ENCODE measurements around the gene MED27. TPM values are rescaled to one million over a fixed set of nuclear protein-coding genes. Genes with fewer than 3 reads are reported as not detected.

Gene MED27
- total RNA-seq, 1 donor from 2014 or later: 15.7 TPM

DNA sequence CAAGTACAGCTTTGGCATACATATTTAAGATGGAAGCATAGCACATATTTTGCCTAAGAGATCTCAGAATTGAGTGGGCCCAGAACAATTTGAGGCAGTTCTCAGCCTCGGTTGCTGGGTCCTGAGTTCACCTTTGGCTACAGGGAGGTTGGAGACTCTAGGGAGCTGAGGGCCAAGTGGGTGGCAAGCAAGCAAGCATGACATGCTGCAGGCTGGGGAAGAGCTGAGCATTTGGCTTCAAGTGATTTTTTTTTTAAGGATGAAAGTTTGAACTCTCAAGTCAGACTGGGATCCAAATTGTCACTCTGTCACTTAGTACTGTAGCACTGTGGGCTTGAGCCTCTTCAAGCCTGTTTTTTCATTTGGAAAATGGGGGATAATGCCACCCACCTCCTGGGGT, 160.5 kb downstream of the MED27 start:
- H3K4me3 ChIP-seq: no peak overlapping the region
- TF ChIP-seq, protein P1, sequence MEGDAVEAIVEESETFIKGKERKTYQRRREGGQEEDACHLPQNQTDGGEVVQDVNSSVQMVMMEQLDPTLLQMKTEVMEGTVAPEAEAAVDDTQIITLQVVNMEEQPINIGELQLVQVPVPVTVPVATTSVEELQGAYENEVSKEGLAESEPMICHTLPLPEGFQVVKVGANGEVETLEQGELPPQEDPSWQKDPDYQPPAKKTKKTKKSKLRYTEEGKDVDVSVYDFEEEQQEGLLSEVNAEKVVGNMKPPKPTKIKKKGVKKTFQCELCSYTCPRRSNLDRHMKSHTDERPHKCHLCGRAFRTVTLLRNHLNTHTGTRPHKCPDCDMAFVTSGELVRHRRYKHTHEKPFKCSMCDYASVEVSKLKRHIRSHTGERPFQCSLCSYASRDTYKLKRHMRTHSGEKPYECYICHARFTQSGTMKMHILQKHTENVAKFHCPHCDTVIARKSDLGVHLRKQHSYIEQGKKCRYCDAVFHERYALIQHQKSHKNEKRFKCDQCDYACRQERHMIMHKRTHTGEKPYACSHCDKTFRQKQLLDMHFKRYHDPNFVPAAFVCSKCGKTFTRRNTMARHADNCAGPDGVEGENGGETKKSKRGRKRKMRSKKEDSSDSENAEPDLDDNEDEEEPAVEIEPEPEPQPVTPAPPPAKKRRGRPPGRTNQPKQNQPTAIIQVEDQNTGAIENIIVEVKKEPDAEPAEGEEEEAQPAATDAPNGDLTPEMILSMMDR (IDR thresholded peaks at IDR 0.05): no peak
- no peaks in the 10 kb centered on the region for H3K27me3 ChIP-seq (ENCODE audit: low read depth)
- H3K9me3 ChIP-seq: no peaks in the 10 kb centered on the region
- intact Hi-C loops (cut with DNase I): no loop called here
- no peak for DNase-seq
- H3K27ac ChIP-seq: no peak overlapping the region
- H3K36me3 ChIP-seq: no peaks in the 10 kb centered on the region
- ATAC-seq: no peak
- no peaks in the 10 kb centered on the region for H3K4me1 ChIP-seq

DNA sequence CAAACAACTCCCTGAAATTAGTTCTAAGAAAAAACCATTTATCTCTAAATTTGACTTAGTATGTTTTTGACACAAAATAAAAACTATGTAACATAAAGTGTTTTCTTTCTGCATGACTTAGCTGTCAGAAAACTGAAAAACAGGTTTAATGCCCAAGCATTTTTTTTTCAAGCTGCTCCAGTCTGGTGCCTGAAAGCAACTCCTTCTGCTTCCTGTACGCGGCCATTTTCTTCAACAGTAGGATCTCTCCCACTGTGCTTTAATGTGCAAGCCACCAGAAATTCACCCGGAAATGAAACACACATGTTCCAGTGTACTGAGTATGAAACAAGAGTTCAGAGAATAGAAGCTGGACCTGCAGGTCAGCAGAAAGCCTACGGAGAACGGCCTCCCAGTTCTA, 161.2 kb downstream of the MED27 start:
- Histone ChIP-seq H3K36me3 (no peaks in the 10 kb centered on the region), H3K4me1 (no peaks in the 10 kb centered on the region), H3K9me3 (no peaks in the 10 kb centered on the region), H3K27ac (no peak overlapping the region), H3K27me3 (ENCODE audit: low read depth) (no peaks in the 10 kb centered on the region), H3K4me3 (no peak overlapping the region)
- DNase-seq: no peak
- ATAC-seq: no peak
- intact Hi-C loops (cut with DNase I): no loop called here
- TF ChIP-seq, protein P1 (IDR thresholded peaks at IDR 0.05): no peak

DNA sequence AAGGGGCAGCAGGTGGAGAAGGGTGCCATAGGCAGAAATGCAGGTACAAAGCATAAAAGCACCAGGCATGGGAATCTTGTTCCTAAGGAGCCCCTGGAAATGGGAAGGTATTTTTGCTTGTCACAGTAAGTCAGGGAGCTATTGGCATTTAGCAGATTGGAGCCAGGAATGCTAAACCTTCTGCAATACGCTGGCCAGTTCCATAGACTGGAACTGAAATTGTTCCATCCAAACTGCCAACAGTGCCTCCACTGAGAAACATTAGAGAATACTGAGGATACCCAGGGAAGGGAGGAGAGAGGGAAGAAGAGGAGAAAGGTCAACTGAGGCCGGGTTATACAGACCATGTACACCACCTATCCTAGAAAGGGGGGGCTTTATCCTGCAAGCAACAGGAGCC, 162.7 kb downstream of the MED27 start:
- H3K4me3 ChIP-seq: no peak overlapping the region
- no peak for ATAC-seq
- no peaks in the 10 kb centered on the region for H3K27me3 ChIP-seq (ENCODE audit: low read depth)
- H3K9me3 ChIP-seq: no peaks in the 10 kb centered on the region
- no peaks in the 10 kb centered on the region for H3K36me3 ChIP-seq
- no peaks in the 10 kb centered on the region for H3K4me1 ChIP-seq
- no peak overlapping the region for H3K27ac ChIP-seq
- TF ChIP-seq, protein P1 (IDR thresholded peaks at IDR 0.05): no peak
- DNase-seq: no peak
- intact Hi-C loops (cut with DNase I): no loop called here

DNA sequence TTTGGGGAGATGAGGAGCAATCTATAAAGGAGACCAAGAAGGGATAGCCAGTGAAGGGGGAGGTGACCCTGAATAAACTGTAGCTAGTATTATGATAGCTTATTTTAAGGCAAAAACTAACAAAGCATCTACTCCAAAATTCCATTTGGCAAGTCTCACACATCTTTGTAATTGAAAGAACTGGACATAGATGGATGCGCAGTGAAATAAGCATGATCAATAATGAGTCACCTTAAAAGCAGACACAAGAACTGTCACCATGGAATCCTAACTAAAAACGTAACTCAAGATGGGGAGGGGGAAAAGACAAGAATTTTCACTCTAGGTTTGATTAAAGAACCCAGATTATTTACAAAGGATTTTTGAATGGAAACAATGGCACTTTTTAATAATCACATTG, 164.5 kb downstream of the MED27 start:
- Histone ChIP-seq H3K4me3 (no peak overlapping the region), H3K27ac (no peak overlapping the region), H3K9me3 (no peaks in the 10 kb centered on the region), H3K4me1 (no peaks in the 10 kb centered on the region), H3K27me3 (ENCODE audit: low read depth) (no peaks in the 10 kb centered on the region), H3K36me3 (no peaks in the 10 kb centered on the region)
- ATAC-seq: no peak
- TF ChIP-seq, protein P1 (IDR thresholded peaks at IDR 0.05): no peak
- intact Hi-C loops (cut with DNase I): no loop called here
- DNase-seq: no peak

DNA sequence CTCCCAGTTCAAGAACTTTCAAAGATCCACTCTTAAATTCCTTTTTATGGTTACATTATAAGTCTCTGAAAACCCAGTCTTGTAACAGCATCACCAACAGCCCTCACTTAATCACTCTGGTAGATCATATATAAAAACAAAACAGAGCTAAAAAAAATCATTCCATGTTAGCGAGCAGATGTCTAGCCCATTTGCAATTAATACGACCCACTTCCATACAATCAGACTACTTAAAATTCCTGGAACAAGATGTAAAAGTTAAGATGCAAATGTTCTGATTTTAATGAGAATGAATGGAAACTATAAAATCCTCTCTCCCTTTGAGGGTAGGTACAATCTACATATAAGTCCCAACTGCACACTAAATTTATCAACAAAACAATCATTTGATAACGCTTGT, 167.0 kb downstream of the MED27 start:
- TF ChIP-seq, protein P1 (IDR thresholded peaks at IDR 0.05): no peak
- H3K27ac ChIP-seq: no peak overlapping the region
- no peak overlapping the region for H3K4me3 ChIP-seq
- H3K36me3 ChIP-seq: no peaks in the 10 kb centered on the region
- DNase-seq (no peak), ATAC-seq (no peak)
- intact Hi-C loops (cut with DNase I): no loop called here
- H3K4me1 ChIP-seq: no peaks in the 10 kb centered on the region
- H3K27me3 ChIP-seq (ENCODE audit: low read depth): no peaks in the 10 kb centered on the region
- no peaks in the 10 kb centered on the region for H3K9me3 ChIP-seq

DNA sequence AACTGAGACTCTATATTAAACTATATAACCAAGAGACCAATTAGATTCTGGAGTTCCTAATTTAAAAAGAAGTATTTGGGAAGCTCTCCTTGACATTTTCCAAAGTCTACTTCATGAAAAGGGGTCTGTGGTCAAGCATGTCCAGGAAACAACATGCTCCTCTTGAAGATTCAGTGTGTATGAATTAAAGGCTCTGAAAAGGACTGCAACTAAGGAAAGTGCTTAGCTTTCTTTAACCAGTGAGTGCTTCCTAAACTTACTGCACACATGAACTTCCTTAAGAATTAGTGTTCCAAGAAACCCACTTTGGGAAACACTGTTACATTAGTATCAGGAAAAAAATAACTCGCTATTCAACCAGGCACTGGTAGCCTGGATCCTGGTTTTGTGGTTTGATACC, 167.6 kb downstream of the MED27 start:
- TF ChIP-seq, protein P1 (IDR thresholded peaks at IDR 0.05): no peak
- DNase-seq (no peak), ATAC-seq (no peak)
- Histone ChIP-seq H3K4me1 (no peaks in the 10 kb centered on the region), H3K36me3 (no peaks in the 10 kb centered on the region), H3K27me3 (ENCODE audit: low read depth) (no peaks in the 10 kb centered on the region), H3K4me3 (no peak overlapping the region), H3K9me3 (no peaks in the 10 kb centered on the region), H3K27ac (no peak overlapping the region)
- intact Hi-C loops (cut with DNase I): no loop called here
